Placental pericyte (primary cell): ENCODE data around the gene GPR83. TPM values are rescaled to one million over a fixed set of nuclear protein-coding genes. Genes with fewer than 3 reads are reported as not detected.

Experiments
- total RNA-seq: library from RNA; depleted of rRNA; stranded (reverse); fragments of >200 nt; gene quantifications from 2 replicates; pipeline ENCODE4 v1.2.3, GENCODE V29; 2012

GPR83 gene
- not detected in 2 replicates for total RNA-seq

DNA sequence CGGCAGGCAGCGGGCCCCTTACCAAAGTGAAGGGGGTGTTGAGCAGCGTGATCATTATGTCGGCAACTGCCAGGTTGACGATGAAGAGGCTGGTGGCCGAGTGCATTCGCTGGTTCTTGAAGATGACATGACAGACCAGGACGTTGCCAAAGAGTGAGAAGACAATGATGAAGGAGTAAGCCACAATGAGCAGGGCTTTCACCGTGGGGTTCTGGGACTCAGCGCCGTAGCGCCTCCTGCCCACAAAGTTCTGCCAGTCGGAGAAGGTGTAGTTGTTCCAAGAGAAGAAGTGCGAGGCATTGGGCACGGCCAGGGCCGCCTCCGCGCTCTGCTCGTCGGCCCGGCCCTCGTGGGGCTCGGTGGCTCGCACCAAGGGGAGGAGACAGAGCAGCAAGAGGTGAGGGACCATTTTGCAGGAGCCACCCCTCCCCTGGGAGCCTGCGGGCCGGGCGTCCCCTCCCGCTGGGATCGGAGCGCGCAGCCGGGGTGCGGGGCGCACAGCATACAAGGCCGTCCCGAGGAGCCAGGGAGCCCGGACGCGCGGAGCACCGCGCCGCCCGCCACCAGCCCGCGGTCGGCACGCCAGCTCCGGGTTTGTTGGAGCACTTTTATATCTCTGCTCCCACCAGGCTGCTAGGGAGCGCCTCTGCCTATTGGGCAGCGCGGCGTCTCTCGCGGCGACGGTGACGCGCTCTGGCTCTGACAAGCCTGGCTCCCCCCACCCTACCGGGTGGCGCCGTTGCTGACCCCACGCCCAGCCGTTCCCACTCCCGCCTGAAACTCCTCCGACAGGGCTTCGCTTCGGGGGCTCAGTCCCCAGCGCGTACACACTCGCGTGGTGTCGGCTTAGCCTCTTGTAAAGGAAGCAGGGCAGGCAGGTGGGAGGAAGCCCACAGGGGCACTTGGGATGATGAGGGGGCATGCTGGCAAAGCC is at the start of gene GPR83:
Gene GPR83, minus strand, starts transcription at position 581 of the 934 bp plus-strand sequence. Its CDS starts 172 bp downstream, at position 409.

Other genes starting within 250 kb of the GPR83 start
- gene IZUMO1R, start 96.8 kb downstream of the GPR83 start, total RNA-seq: not detected in 2 replicates
- gene MRE11, start 92.4 kb upstream of the GPR83 start, total RNA-seq: 2.2 and 18.3 TPM in 2 replicates
- gene ANKRD49, start 92.6 kb upstream of the GPR83 start, total RNA-seq: 8.8 and 12.2 TPM in 2 replicates
- gene C11orf97, start 111.0 kb upstream of the GPR83 start, total RNA-seq: not detected in 2 replicates
- 4.8 and 6.6 TPM in 2 replicates for gene FUT4, start 142.5 kb upstream of the GPR83 start, total RNA-seq
- gene PIWIL4, start 165.9 kb upstream of the GPR83 start, total RNA-seq: 1.3 and 6.0 TPM in 2 replicates